K562 (cell line): ENCODE measurements around the gene KCNC3.

Experiments
- CEBPG ChIP-seq, 3 experiments: fragments of 200-800 bp in 1 of 3; sonication (Bioruptor generic) in 1 of 3; sonication (generic) in 1 of 3; formaldehyde crosslinking in 1 of 3; IDR thresholded peaks in 2 of 3; conservative IDR thresholded peaks in 1 of 3; 2 replicates each; pipeline versions ENCODE4 v1.6.1 to v1.8.0; 2016 to 2022; ENCODE audit warnings: missing compliant biosample characterization in 2 of 3, missing genetic modification characterization in 2 of 3, mild to moderate bottlenecking in 1 of 3, missing genetic modification reagents in 1 of 3
- CHD2 ChIP-seq: IDR thresholded peaks from 2 replicates; pipeline ENCODE4 v1.6.1; 2011; ENCODE audit warnings: low read depth, low read length
- CTCF ChIP-seq, 3 experiments: IDR thresholded peaks in 2 of 3; conservative IDR thresholded peaks in 1 of 3; 2 replicates each; pipeline ENCODE4 v1.5.1; 2011 to 2012; ENCODE audit warnings: low read length in 3 of 3, mild to moderate bottlenecking in 3 of 3, control low read depth in 2 of 3, improper control_type of control experiment in 1 of 3, inconsistent platforms in 1 of 3, low read depth in 1 of 3, mixed read lengths in 1 of 3, moderate library complexity in 1 of 3; ENCODE audit not compliant: insufficient read depth in 2 of 3
- MAFK ChIP-seq: IDR thresholded peaks from 2 replicates; pipeline ENCODE4 v1.6.1; 2011; ENCODE audit warnings: low read length, improper control_type of control experiment
- NRF1 ChIP-seq, 2 experiments: fragments of 450-650 bp; IDR thresholded peaks in 1 of 2; conservative IDR thresholded peaks in 1 of 2; 2 replicates each; pipeline ENCODE4 v1.6.1; 2014; ENCODE audit warnings: mild to moderate bottlenecking in 2 of 2
- U2AF2 ChIP-seq: fragments of 200-400 bp; formaldehyde crosslinking; optimal IDR thresholded peaks from 2 replicates; pipeline ENCODE3; 2017; ENCODE audit warnings: low read depth, mild to moderate bottlenecking, low read length

GRCh38 chr19:50309396-50310125 is 19.6 kb downstream of the KCNC3 start:
- TF ChIP-seq U2AF2 (no peak), CHD2 (no peak), CEBPG (CRISPR knock-in tag; IDR thresholded peaks at IDR 0.05) (no peak), CEBPG (tag; conservative IDR thresholded peaks at IDR 0.05 in 1 of 2, IDR thresholded peaks at IDR 0.05 in 1 of 2) (no peak), NRF1 (conservative IDR thresholded peaks at IDR 0.05 in 1 of 2, IDR thresholded peaks at IDR 0.05 in 1 of 2) (no peak), MAFK (no peak), CTCF (IDR thresholded peaks at IDR 0.05 in 2 of 3, conservative IDR thresholded peaks at IDR 0.05 in 1 of 3; ENCODE audit: insufficient read depth in 2 of 3, low read depth in 1 of 3, low read length in 3 of 3) (no peak)
